ENCODE results near the gene SPINK9.
"Not testable (repeated sequence)": the region's sequence is repeated elsewhere in the genome, so short reads cannot be mapped to it uniquely, and the experiment has no call there.

DNA sequence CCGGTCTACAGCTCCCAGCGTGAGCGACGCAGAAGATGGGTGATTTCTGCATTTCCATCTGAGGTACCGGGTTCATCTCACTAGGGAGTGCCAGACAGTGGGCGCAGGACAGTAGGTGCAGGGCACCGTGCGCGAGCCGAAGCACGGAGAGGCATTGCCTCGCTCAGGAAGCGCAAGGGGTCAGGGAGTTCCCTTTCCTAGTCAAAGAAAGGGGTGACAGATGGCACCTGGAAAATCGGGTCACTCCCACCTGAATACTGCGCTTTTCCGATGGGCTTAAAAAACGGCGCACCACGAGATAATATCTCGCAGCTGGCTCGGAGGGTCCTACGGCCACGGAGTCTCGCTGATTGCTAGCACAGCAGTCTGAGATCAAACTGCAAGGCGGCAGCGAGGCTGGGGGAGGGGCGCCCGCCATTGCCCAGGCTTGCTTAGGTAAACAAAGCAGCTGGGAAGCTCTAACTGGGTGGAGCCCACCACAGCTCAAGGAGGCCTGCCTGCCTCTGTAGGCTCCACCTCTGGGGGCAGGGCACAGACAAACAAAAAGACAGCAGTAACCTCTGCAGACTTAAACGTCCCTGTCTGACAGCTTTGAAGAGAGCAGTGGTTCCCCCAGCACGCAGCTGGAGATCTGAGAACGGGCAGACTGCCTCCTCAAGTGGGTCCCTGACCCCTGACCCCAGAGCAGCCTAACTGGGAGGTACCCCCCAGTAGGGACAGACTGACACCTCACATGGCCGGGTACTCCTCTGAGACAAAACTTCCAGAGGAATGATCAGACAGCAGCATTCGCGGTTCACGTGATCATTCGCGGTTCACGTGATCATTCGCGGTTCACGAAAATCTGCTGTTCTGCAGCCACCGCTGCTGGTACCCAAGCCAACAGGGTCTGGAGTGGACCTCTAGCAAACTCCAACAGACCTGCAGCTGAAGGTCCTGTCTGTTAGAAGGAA is 15.1 kb upstream of the SPINK9 start:
- TF ChIP-seq, protein P1, sequence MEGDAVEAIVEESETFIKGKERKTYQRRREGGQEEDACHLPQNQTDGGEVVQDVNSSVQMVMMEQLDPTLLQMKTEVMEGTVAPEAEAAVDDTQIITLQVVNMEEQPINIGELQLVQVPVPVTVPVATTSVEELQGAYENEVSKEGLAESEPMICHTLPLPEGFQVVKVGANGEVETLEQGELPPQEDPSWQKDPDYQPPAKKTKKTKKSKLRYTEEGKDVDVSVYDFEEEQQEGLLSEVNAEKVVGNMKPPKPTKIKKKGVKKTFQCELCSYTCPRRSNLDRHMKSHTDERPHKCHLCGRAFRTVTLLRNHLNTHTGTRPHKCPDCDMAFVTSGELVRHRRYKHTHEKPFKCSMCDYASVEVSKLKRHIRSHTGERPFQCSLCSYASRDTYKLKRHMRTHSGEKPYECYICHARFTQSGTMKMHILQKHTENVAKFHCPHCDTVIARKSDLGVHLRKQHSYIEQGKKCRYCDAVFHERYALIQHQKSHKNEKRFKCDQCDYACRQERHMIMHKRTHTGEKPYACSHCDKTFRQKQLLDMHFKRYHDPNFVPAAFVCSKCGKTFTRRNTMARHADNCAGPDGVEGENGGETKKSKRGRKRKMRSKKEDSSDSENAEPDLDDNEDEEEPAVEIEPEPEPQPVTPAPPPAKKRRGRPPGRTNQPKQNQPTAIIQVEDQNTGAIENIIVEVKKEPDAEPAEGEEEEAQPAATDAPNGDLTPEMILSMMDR (IDR thresholded peaks at IDR 0.05) = not testable (repeated sequence)
- not testable (repeated sequence) for TF ChIP-seq EP300 (IDR thresholded peaks at IDR 0.05; ENCODE audit: low read depth); POLR2A (IDR thresholded peaks at IDR 0.05); POLR2AphosphoS5 (IDR thresholded peaks at IDR 0.05)

Measured in transverse colon (tissue), 4 donors.